ENCODE measurements around the gene ADAMTS14. TPM values are rescaled to one million over a fixed set of nuclear protein-coding genes. Genes with fewer than 3 reads are reported as not detected.

The ADAMTS14 gene
- total RNA-seq, 1 donor from 2014 or later, result 0.53 TPM

- ATAC-seq, result no peak
- DNase-seq, result no peak
- no peak for TF ChIP-seq CTCF (IDR thresholded peaks at IDR 0.05)
- no peak overlapping the region for H3K4me3 ChIP-seq
- H3K4me1 ChIP-seq, result no peaks in the 10 kb centered on the region
- no peaks in the 10 kb centered on the region for H3K36me3 ChIP-seq
- no peaks in the 10 kb centered on the region for H3K9me3 ChIP-seq
- intact Hi-C loops (cut with DNase I), result no loop called here
- H3K27ac ChIP-seq, result no peak overlapping the region
- H3K27me3 ChIP-seq (ENCODE audit: low read depth), result no peaks in the 10 kb centered on the region
Measured at GRCh38 chr10:70649526-70649925, 22.8 kb upstream of the ADAMTS14 start.

GRCh38 chr10:70650104-70650503 is 22.2 kb upstream of the ADAMTS14 start:
- Histone ChIP-seq H3K4me1 (no peaks in the 10 kb centered on the region), H3K9me3 (no peaks in the 10 kb centered on the region), H3K4me3 (no peak overlapping the region), H3K27ac (no peak overlapping the region), H3K36me3 (no peaks in the 10 kb centered on the region), H3K27me3 (ENCODE audit: low read depth) (no peaks in the 10 kb centered on the region)
- DNase-seq (no peak), ATAC-seq (no peak)
- no peak for TF ChIP-seq CTCF (IDR thresholded peaks at IDR 0.05)
- intact Hi-C loops (cut with DNase I), result no loop called here

GRCh38 chr10:70650718-70651117 is 21.6 kb upstream of the ADAMTS14 start:
- intact Hi-C loops (cut with DNase I), result no loop called here
- no peaks in the 10 kb centered on the region for H3K4me1 ChIP-seq
- H3K9me3 ChIP-seq, result no peaks in the 10 kb centered on the region
- no peak overlapping the region for H3K27ac ChIP-seq
- no peak for TF ChIP-seq CTCF (IDR thresholded peaks at IDR 0.05)
- no peaks in the 10 kb centered on the region for H3K27me3 ChIP-seq (ENCODE audit: low read depth)
- ATAC-seq (no peak), DNase-seq (no peak)
- H3K36me3 ChIP-seq, result no peaks in the 10 kb centered on the region
- H3K4me3 ChIP-seq, result no peak overlapping the region

GRCh38 chr10:70651661-70652060 is 20.6 kb upstream of the ADAMTS14 start:
- H3K4me1 ChIP-seq, result no peaks in the 10 kb centered on the region
- ATAC-seq (no peak), DNase-seq (no peak)
- intact Hi-C loops (cut with DNase I), result no loop called here
- no peaks in the 10 kb centered on the region for H3K36me3 ChIP-seq
- no peak overlapping the region for H3K27ac ChIP-seq
- TF ChIP-seq CTCF (IDR thresholded peaks at IDR 0.05), result no peak
- H3K27me3 ChIP-seq (ENCODE audit: low read depth), result no peaks in the 10 kb centered on the region
- H3K4me3 ChIP-seq, result no peak overlapping the region
- no peaks in the 10 kb centered on the region for H3K9me3 ChIP-seq

- DNase-seq (no peak), ATAC-seq (peak in 1 of 2 donors; percentile 45)
- Histone ChIP-seq H3K27ac (peak overlapping the region; percentile 18), H3K9me3 (no peaks in the 10 kb centered on the region), H3K4me3 (no peak overlapping the region), H3K27me3 (ENCODE audit: low read depth) (no peaks in the 10 kb centered on the region), H3K36me3 (no peaks in the 10 kb centered on the region), H3K4me1 (no peaks in the 10 kb centered on the region)
- no peak for TF ChIP-seq CTCF (IDR thresholded peaks at IDR 0.05)
- intact Hi-C loops (cut with DNase I), result no loop called here
Measured at GRCh38 chr10:70652761-70653657, 19.3 kb upstream of the ADAMTS14 start.

Measured in lower lobe of right lung (tissue), 2 donors.